Ramos (cell line): ENCODE results near the gene COL4A2.

ENCODE experiments used
- in situ Hi-C: fragments of 300-500 bp; cut with MboI; formaldehyde crosslinking; loops from one replicate; pipeline ENCODE4 v1.14.3; 2022; ENCODE audit warnings: low sequenced_read_pairs; ENCODE audit not compliant: unreplicated experiment

The COL4A2 gene

DNA sequence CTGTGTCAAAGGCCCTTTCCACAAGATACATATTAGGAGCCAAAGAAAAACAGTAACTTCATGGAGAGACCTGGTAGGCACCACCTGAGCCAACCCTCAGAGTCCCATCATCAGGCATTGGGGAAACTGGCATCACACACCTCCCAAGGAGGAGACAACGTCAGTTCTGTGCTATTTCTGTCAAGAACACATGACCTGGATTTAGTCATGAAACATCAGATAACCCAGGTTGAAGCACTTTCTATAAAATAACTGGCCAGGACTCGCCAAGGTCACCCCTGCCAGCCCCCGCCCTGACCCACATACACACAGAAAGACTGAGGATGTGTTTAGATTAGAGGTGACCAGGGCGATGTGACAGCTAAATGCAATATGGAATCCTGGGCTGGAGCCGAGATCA lies 35.8 kb upstream of the COL4A2 start:
- in situ Hi-C loops, result no loop called here

- in situ Hi-C loops, result no loop called here
Observed at GRCh38 chr13:110272227-110272626, 34.9 kb upstream of the COL4A2 start.

DNA sequence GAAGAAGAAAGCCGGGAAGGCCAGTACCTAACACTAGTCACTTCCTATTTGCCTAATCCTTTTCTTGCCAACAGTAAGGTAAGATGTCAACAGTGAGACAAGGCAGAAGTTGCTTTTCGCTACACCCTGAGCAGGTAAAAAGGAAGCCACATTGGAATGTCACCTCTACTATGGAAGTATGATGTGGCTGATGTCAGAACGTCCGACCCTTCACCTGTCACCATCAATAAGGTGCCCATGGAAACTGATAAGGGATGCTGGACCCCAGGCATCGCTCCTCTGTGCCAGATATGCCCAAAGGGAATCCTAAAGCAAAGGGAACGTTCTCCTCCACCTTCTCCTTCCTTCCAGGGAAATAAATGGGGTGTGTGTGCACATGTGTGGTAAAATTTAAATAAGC lies 34.4 kb upstream of the COL4A2 start:
- in situ Hi-C loops, result no loop called here

- in situ Hi-C loops, result no loop called here
Observed at GRCh38 chr13:110273254-110273653, 33.8 kb upstream of the COL4A2 start.

DNA sequence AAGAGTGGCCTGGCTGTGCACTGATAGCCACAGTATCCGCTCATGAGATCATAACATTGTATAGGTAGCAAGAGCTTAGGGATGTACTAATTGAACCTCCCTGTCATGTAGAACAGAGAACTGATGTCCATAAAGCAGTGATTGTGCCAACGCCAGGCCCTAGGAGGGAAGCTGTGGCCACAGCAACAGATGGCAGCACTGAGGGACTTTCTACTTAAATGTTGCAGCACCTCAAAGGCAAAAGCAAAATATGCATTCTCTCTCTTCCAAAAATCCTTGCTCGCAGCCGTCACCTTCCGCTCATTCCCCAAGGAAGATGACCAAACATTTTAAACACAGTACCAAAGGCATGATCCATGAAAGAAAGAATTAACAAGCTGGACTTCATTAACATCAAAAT lies 32.4 kb upstream of the COL4A2 start:
- in situ Hi-C loops, result no loop called here

GRCh38 chr13:110275931-110276552 lies 31.0 kb upstream of the COL4A2 start:
- in situ Hi-C loops, result no loop called here

- in situ Hi-C loops, result no loop called here
Observed at GRCh38 chr13:110276553-110276950, 30.5 kb upstream of the COL4A2 start.

GRCh38 chr13:110277357-110277975 lies 29.6 kb upstream of the COL4A2 start:
- in situ Hi-C loops, result no loop called here

GRCh38 chr13:110278859-110279258 lies 28.2 kb upstream of the COL4A2 start:
- in situ Hi-C loops, result no loop called here

- in situ Hi-C loops, result no loop called here
Observed at GRCh38 chr13:110279684-110280083, 27.4 kb upstream of the COL4A2 start.

DNA sequence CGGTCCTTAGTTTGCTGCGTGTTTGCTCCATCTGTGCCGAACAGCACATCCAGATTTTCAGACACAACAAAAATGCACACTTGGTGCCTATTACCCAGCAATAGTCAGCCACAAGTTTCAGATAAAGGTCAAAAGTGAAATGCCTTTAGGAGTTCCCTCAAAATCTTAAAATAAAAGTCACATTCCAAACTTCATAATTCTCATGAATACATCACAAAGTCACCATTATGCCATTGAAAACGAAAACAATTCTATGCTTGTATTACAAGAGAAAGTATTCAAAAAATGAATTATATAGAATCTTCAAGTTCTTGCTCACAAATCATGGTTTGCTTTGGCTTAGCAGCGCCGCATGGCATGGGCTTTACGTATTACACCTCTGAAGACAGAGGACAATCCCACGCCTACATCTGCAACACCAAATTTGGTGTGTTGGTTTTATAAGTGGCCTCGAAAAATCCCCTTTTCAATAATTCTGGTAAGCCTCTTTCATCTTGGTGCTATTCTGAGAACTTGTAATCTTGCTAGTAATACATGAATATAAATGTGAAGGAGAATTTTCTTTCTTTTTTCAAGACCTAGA lies 26.8 kb upstream of the COL4A2 start:
- in situ Hi-C loops, result no loop called here

DNA sequence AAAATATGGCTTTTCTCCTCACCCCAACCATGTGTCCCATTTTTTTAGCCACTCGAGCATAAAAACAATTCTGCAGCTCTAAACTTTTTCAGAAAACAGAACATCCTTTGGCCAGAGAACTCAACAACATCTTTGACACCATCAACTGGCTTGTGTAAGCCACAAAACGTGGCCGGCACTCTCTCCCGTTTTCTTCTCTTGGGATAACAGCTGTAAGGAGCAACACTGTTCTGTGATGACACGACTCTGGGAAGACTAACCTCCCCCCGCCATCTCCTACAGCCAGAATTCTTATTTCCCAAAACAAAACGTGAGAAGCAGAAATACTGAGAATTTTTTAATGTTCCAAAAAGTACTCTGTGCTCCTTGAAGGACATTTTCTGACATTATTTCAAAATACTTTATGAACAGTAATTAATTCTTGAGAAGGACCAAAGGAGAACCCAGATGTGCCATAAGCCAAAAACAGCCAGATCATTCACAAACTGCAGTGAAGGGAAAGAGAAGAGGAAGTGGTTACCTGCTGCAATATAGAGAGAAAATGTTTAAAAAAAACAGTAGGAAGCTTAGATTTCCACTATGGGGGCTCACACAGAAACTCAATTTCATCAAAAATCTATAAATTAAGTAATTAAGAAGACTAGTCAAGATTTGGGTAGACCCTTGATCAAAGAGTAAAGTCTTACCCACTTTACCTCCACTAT lies 25.9 kb upstream of the COL4A2 start:
- in situ Hi-C loops, result no loop called here

GRCh38 chr13:110281736-110282135 lies 25.3 kb upstream of the COL4A2 start:
- in situ Hi-C loops, result no loop called here

- in situ Hi-C loops, result no loop called here
Observed at GRCh38 chr13:110282316-110282841, 24.7 kb upstream of the COL4A2 start.

GRCh38 chr13:110283736-110284517 lies 23.2 kb upstream of the COL4A2 start:
- in situ Hi-C loops, result no loop called here

- in situ Hi-C loops, result no loop called here
Observed at GRCh38 chr13:110284779-110285484, 22.2 kb upstream of the COL4A2 start.

- in situ Hi-C loops, result no loop called here
Observed at GRCh38 chr13:110285991-110286832, 20.9 kb upstream of the COL4A2 start.

- in situ Hi-C loops, result no loop called here
Observed at GRCh38 chr13:110286833-110287819, 20.0 kb upstream of the COL4A2 start.
